Mesendoderm (in vitro differentiated cells): ENCODE measurements around the gene PHF21A.

ENCODE experiments used
- DNase-seq: peaks from one replicate; pipeline ENCODE4 v3.0.0; 2013
- H2AK5ac ChIP-seq: 2 replicates; pipeline ENCODE4 v1.6.1; 2013; ENCODE audit warnings: low read length, inconsistent platforms
- H2BK120ac ChIP-seq: 2 replicates; pipeline ENCODE4 v1.6.1; 2013; ENCODE audit warnings: low read depth, mild to moderate bottlenecking, low read length, moderate library complexity, mixed read lengths
- H2BK15ac ChIP-seq: replicated peaks from 2 replicates; pipeline ENCODE4 v1.6.1; 2013; ENCODE audit warnings: low read depth, mild to moderate bottlenecking, moderate library complexity
- H2BK5ac ChIP-seq: 2 replicates; pipeline ENCODE4 v1.6.1; 2013; ENCODE audit warnings: low read length, inconsistent platforms
- H3K18ac ChIP-seq: 2 replicates; pipeline ENCODE4 v1.6.1; 2013; ENCODE audit warnings: mild to moderate bottlenecking, low read length, mixed read lengths
- H3K23ac ChIP-seq: one replicate; pipeline ENCODE4 v1.6.1; 2013; ENCODE audit warnings: low read length
- H3K27ac ChIP-seq: 2 replicates; pipeline ENCODE4 v1.5.1; 2013; ENCODE audit warnings: low read depth, mild to moderate bottlenecking, inconsistent platforms, low read length, moderate library complexity
- H3K27me3 ChIP-seq: 2 replicates; pipeline ENCODE4 v1.6.1; 2013; ENCODE audit warnings: low read length, control low read depth, mild to moderate bottlenecking, inconsistent platforms; ENCODE audit not compliant: insufficient read depth, poor library complexity
- H3K36me3 ChIP-seq: 2 replicates; pipeline ENCODE4 v1.6.1; 2013; ENCODE audit warnings: low read length, inconsistent platforms; ENCODE audit not compliant: control insufficient read depth, insufficient read depth
- H3K4ac ChIP-seq: one replicate; pipeline ENCODE4 v1.6.1; 2013; ENCODE audit warnings: low read depth, mild to moderate bottlenecking, low read length, moderate library complexity
- H3K4me1 ChIP-seq: 2 replicates; pipeline ENCODE4 v1.6.1; 2013; ENCODE audit warnings: low read depth, low read length, inconsistent platforms; ENCODE audit not compliant: control insufficient read depth
- H3K4me2 ChIP-seq: 2 replicates; pipeline ENCODE4 v1.6.1; 2013; ENCODE audit warnings: low read length
- H3K4me3 ChIP-seq: 2 replicates; pipeline ENCODE4 v1.5.1; 2013; ENCODE audit warnings: mild to moderate bottlenecking, low read length
- H3K56ac ChIP-seq: one replicate; pipeline ENCODE4 v1.6.1; 2013; ENCODE audit warnings: low read length
- H3K79me1 ChIP-seq: 2 replicates; pipeline ENCODE4 v1.6.1; 2013; ENCODE audit warnings: low read length, inconsistent platforms
- H3K79me2 ChIP-seq: 2 replicates; pipeline ENCODE4 v1.6.1; 2013; ENCODE audit warnings: mild to moderate bottlenecking, low read length; ENCODE audit not compliant: control insufficient read depth, insufficient read depth
- H3K9ac ChIP-seq: 2 replicates; pipeline ENCODE4 v1.6.1; 2013; ENCODE audit warnings: low read length, inconsistent platforms
- H4K5ac ChIP-seq: one replicate; pipeline ENCODE4 v1.6.1; 2013; ENCODE audit warnings: low read length
- H4K8ac ChIP-seq: one replicate; pipeline ENCODE4 v1.6.1; 2013; ENCODE audit warnings: low read depth, mild to moderate bottlenecking, control low read depth, low read length, moderate library complexity
- WGBS: extraction: QIAGEN DNeasy Blood & Tissue Kit; methylation state at CpG from one replicate; pipeline ENCODE4 v1.1.7; 2013; ENCODE audit warnings: low lambda C conversion rate, missing lambda C conversion rate; ENCODE audit not compliant: insufficient coverage; ENCODE audit errors: extremely low coverage; 5-methylcytosine and 5-hydroxymethylcytosine counted together

The PHF21A gene

GRCh38 chr11:45917623-45918330 is 203.5 kb downstream of the PHF21A start, which contains the start of gene PEX16:
TSS of gene PEX16 (minus strand) at chr11:45917877. CDS start at chr11:45917811, 66 bp downstream.
- peak within 1 kb of the TSS; percentile 47 for H2BK5ac ChIP-seq
- H3K4me1 ChIP-seq, result peaks cover 1% of the 10 kb centered on the region
- peaks cover 3% of the 10 kb centered on the region for H3K36me3 ChIP-seq
- no peak within 1 kb of the TSS for H2BK120ac ChIP-seq
- H3K56ac ChIP-seq, result peak within 1 kb of the TSS; percentile 92
- no peak within 1 kb of the TSS for H4K5ac ChIP-seq
- peak; percentile 98 for DNase-seq
- H3K27ac ChIP-seq, result peak within 1 kb of the TSS; percentile 69
- no peak within 1 kb of the TSS for H2BK15ac ChIP-seq
- peak within 1 kb of the TSS; percentile 87 for H3K4me3 ChIP-seq
- H3K79me2 ChIP-seq, result no peaks in the 10 kb centered on the region
- no peaks in the 10 kb centered on the region for H3K27me3 ChIP-seq
- H3K4ac ChIP-seq, result peak within 1 kb of the TSS; percentile 21
- H3K79me1 ChIP-seq, result no peaks in the 10 kb centered on the region
- no CpG with 5 or more reads among the region's 45 CpGs for WGBS
- H3K9ac ChIP-seq, result peak within 1 kb of the TSS; percentile 93
- peak within 1 kb of the TSS; percentile 94 for H3K4me2 ChIP-seq
- H3K23ac ChIP-seq, result peak within 1 kb of the TSS; percentile 59
- no peak within 1 kb of the TSS for H4K8ac ChIP-seq
- no peak within 1 kb of the TSS for H2AK5ac ChIP-seq
- H3K18ac ChIP-seq, result no peak within 1 kb of the TSS

GRCh38 chr11:45917286-45917622 is 204.0 kb downstream of the PHF21A start:
- DNase-seq, result no peak
- Histone ChIP-seq H3K9ac (peak overlapping the region; percentile 72), H3K4me1 (peaks cover 1% of the 10 kb centered on the region), H3K23ac (no peak overlapping the region), H3K4me2 (peak overlapping the region; percentile 52), H3K79me2 (no peaks in the 10 kb centered on the region), H2BK5ac (no peak overlapping the region), H3K4ac (peak overlapping the region; percentile 4), H2AK5ac (no peak overlapping the region), H3K79me1 (no peaks in the 10 kb centered on the region), H2BK15ac (no peak overlapping the region), H4K5ac (no peak overlapping the region), H3K18ac (no peak overlapping the region), H2BK120ac (no peak overlapping the region), H3K27me3 (no peaks in the 10 kb centered on the region), H4K8ac (no peak overlapping the region), H3K36me3 (peaks cover 3% of the 10 kb centered on the region), H3K56ac (peak overlapping the region; percentile 81), H3K4me3 (peak overlapping the region; percentile 60), H3K27ac (peak overlapping the region; percentile 69)
- no CpG with 5 or more reads among the region's 16 CpGs for WGBS

GRCh38 chr11:45915446-45915845 is 205.8 kb downstream of the PHF21A start:
- Histone ChIP-seq H2BK120ac (no peak overlapping the region), H3K56ac (no peak overlapping the region), H3K4me1 (peaks cover 1% of the 10 kb centered on the region), H3K4ac (no peak overlapping the region), H3K36me3 (peaks cover 3% of the 10 kb centered on the region), H2BK5ac (no peak overlapping the region), H4K5ac (no peak overlapping the region), H3K9ac (no peak overlapping the region), H3K4me3 (no peak overlapping the region), H3K27me3 (no peaks in the 10 kb centered on the region), H3K23ac (no peak overlapping the region), H2AK5ac (no peak overlapping the region), H3K18ac (no peak overlapping the region), H4K8ac (no peak overlapping the region), H3K79me1 (no peaks in the 10 kb centered on the region), H3K4me2 (no peak overlapping the region), H3K79me2 (no peaks in the 10 kb centered on the region), H3K27ac (no peak overlapping the region), H2BK15ac (no peak overlapping the region)
- no CpG with 5 or more reads among the region's 13 CpGs for WGBS
- DNase-seq, result no peak

GRCh38 chr11:45913942-45914635 is 207.2 kb downstream of the PHF21A start:
- no peak overlapping the region for H3K18ac ChIP-seq
- no peak overlapping the region for H3K9ac ChIP-seq
- H3K56ac ChIP-seq, result no peak overlapping the region
- no peaks in the 10 kb centered on the region for H3K27me3 ChIP-seq
- H3K23ac ChIP-seq, result no peak overlapping the region
- no peak overlapping the region for H3K4ac ChIP-seq
- no peak overlapping the region for H2BK5ac ChIP-seq
- DNase-seq, result no peak
- peaks cover 3% of the 10 kb centered on the region for H3K36me3 ChIP-seq
- no peak overlapping the region for H4K8ac ChIP-seq
- no peak overlapping the region for H2AK5ac ChIP-seq
- no peak overlapping the region for H3K27ac ChIP-seq
- no peaks in the 10 kb centered on the region for H3K79me2 ChIP-seq
- no CpG with 5 or more reads among the region's 22 CpGs for WGBS
- H4K5ac ChIP-seq, result no peak overlapping the region
- H2BK120ac ChIP-seq, result no peak overlapping the region
- no peak overlapping the region for H2BK15ac ChIP-seq
- H3K4me1 ChIP-seq, result peaks cover 1% of the 10 kb centered on the region
- H3K79me1 ChIP-seq, result no peaks in the 10 kb centered on the region
- no peak overlapping the region for H3K4me3 ChIP-seq
- no peak overlapping the region for H3K4me2 ChIP-seq

GRCh38 chr11:45913514-45913913 is 207.7 kb downstream of the PHF21A start:
- Histone ChIP-seq H3K79me2 (no peaks in the 10 kb centered on the region), H2AK5ac (no peak overlapping the region), H3K4ac (no peak overlapping the region), H3K4me3 (no peak overlapping the region), H2BK5ac (no peak overlapping the region), H3K56ac (no peak overlapping the region), H3K18ac (no peak overlapping the region), H3K4me1 (peaks cover 1% of the 10 kb centered on the region), H3K27me3 (no peaks in the 10 kb centered on the region), H3K4me2 (no peak overlapping the region), H3K36me3 (peaks cover 3% of the 10 kb centered on the region), H3K9ac (no peak overlapping the region), H2BK120ac (no peak overlapping the region), H3K27ac (no peak overlapping the region), H4K8ac (no peak overlapping the region), H4K5ac (no peak overlapping the region), H3K23ac (no peak overlapping the region), H2BK15ac (no peak overlapping the region), H3K79me1 (no peaks in the 10 kb centered on the region)
- WGBS, result no CpG with 5 or more reads among the region's 19 CpGs
- DNase-seq, result no peak
